ENCODE measurements around the gene PARP14. TPM values are rescaled to one million over a fixed set of nuclear protein-coding genes. Genes with fewer than 3 reads are reported as not detected.

The PARP14 gene
- total and polyA plus RNA-seq, 3 experiments from 2014 or later = 16.6 to 44.8 (median 41.3) TPM

- H3K36me3 Mint-ChIP-seq = peaks cover 4 to 59% (median 20%) of the 10 kb centered on the region in 3 donors
- DNase-seq = no peak
- no peak overlapping the region for H3K4me3 Mint-ChIP-seq
- H3K4me1 ChIP-seq (ENCODE audit: insufficient read depth, low read length) = no peaks in the 10 kb centered on the region
- H3K4me3 ChIP-seq (ENCODE audit: low read length) = no peak overlapping the region
- CTCF ChIA-PET = no interaction called here
- no peaks in the 10 kb centered on the region for H3K9me3 Mint-ChIP-seq
- peaks cover 0 to 1% (median 0%) of the 10 kb centered on the region in 3 donors for H3K4me1 Mint-ChIP-seq
- H3K9me3 ChIP-seq (ENCODE audit: low read length) = no peaks in the 10 kb centered on the region
- H3K27ac Mint-ChIP-seq = peak overlapping the region in 2 of 8 donors; percentile 33 to 38
- POLR2A ChIA-PET = no interaction called here
- H3K36me3 ChIP-seq (ENCODE audit: insufficient read depth, low read length) = no peaks in the 10 kb centered on the region
- no peaks in the 10 kb centered on the region for H3K27me3 ChIP-seq (ENCODE audit: insufficient read depth, low read length, poor library complexity, severe bottlenecking)
- peaks cover 0 to 2% of the 10 kb centered on the region in 2 donors for H3K27me3 Mint-ChIP-seq
- no peak overlapping the region for H3K27ac ChIP-seq (ENCODE audit: low read depth, low read length)
Measured at GRCh38 chr3:122767540-122768372, 87.1 kb downstream of the PARP14 start.

DNA sequence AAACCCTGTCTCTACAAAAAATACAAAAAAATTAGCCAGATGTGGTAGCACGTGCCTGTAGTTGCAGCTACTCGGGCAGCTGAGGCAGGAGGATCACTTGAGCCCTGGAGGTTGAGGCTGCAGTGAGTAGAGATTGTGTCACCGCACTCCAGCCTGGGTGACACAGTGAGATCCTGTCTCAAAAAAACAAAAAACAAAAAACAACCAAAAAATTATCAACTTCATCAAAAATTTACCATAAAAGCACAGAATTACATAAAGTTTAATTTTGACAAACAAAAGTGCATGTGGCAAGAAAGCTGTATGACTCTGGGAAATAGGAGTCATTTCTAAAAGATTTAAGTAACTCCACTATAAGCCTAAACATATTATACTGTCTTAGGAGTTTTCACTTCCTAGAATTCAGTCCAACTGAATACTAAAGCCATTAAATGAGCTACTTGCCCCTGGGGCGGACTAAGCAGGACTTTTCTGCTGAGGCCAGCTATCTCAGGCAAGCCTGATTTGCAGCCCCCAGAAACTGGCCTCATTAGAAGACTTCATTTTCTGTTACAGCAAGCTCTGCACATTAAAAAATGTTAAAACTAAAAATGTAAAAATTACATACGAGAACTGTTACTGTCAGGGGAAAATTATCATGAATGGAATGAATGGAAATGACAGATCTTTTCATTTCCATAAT, 90.0 kb downstream of the PARP14 start:
- CTCF ChIA-PET = no interaction called here
- H3K27ac ChIP-seq (ENCODE audit: low read depth, low read length) = no peak overlapping the region
- H3K36me3 ChIP-seq (ENCODE audit: insufficient read depth, low read length) = no peaks in the 10 kb centered on the region
- peaks cover 4 to 57% (median 17%) of the 10 kb centered on the region in 3 donors for H3K36me3 Mint-ChIP-seq
- POLR2A ChIA-PET = no interaction called here
- H3K4me3 ChIP-seq (ENCODE audit: low read length) = no peak overlapping the region
- no peaks in the 10 kb centered on the region for H3K27me3 ChIP-seq (ENCODE audit: insufficient read depth, low read length, poor library complexity, severe bottlenecking)
- no peak overlapping the region for H3K4me3 Mint-ChIP-seq
- peak overlapping the region in 1 of 8 donors; percentile 43 for H3K27ac Mint-ChIP-seq
- no peaks in the 10 kb centered on the region for H3K4me1 ChIP-seq (ENCODE audit: insufficient read depth, low read length)
- no peaks in the 10 kb centered on the region for H3K9me3 Mint-ChIP-seq
- peaks cover 0 to 2% of the 10 kb centered on the region in 2 donors for H3K27me3 Mint-ChIP-seq
- DNase-seq = no peak
- no peaks in the 10 kb centered on the region for H3K9me3 ChIP-seq (ENCODE audit: low read length)
- no peaks in the 10 kb centered on the region for H3K4me1 Mint-ChIP-seq

GRCh38 chr3:122772827-122773226, 92.2 kb downstream of the PARP14 start:
- DNase-seq = no peak
- Mint-ChIP-seq H3K27me3 (peaks cover 0 to 2% of the 10 kb centered on the region in 2 donors), H3K4me3 (no peak overlapping the region), H3K36me3 (peaks cover 4 to 50% (median 15%) of the 10 kb centered on the region in 3 donors), H3K27ac (no peak overlapping the region), H3K9me3 (no peaks in the 10 kb centered on the region), H3K4me1 (no peaks in the 10 kb centered on the region)
- ChIA-PET POLR2A (interaction anchor here (0.6 kb wide), 1 partner anchor 220 kb away, joined by 4 read pairs; no protein-coding TSS in a partner anchor), CTCF (no interaction called here)
- no peak overlapping the region for H3K4me3 ChIP-seq (ENCODE audit: low read length)
- no peak overlapping the region for H3K27ac ChIP-seq (ENCODE audit: low read depth, low read length)
- no peaks in the 10 kb centered on the region for H3K27me3 ChIP-seq (ENCODE audit: insufficient read depth, low read length, poor library complexity, severe bottlenecking)
- no peaks in the 10 kb centered on the region for H3K36me3 ChIP-seq (ENCODE audit: insufficient read depth, low read length)
- H3K9me3 ChIP-seq (ENCODE audit: low read length) = no peaks in the 10 kb centered on the region
- H3K4me1 ChIP-seq (ENCODE audit: insufficient read depth, low read length) = no peaks in the 10 kb centered on the region

- peaks cover 4 to 42% (median 14%) of the 10 kb centered on the region in 3 donors for H3K36me3 Mint-ChIP-seq
- Histone ChIP-seq H3K4me1 (ENCODE audit: insufficient read depth, low read length) (no peaks in the 10 kb centered on the region), H3K9me3 (ENCODE audit: low read length) (no peaks in the 10 kb centered on the region), H3K36me3 (ENCODE audit: insufficient read depth, low read length) (no peaks in the 10 kb centered on the region), H3K27ac (ENCODE audit: low read depth, low read length) (no peak overlapping the region), H3K27me3 (ENCODE audit: insufficient read depth, low read length, poor library complexity, severe bottlenecking) (no peaks in the 10 kb centered on the region), H3K4me3 (ENCODE audit: low read length) (no peak overlapping the region)
- ChIA-PET CTCF (no interaction called here), POLR2A (no interaction called here)
- H3K4me1 Mint-ChIP-seq = no peaks in the 10 kb centered on the region
- no peaks in the 10 kb centered on the region for H3K9me3 Mint-ChIP-seq
- peaks cover 0 to 2% of the 10 kb centered on the region in 2 donors for H3K27me3 Mint-ChIP-seq
- no peak overlapping the region for H3K4me3 Mint-ChIP-seq
- H3K27ac Mint-ChIP-seq = peak overlapping the region in 1 of 8 donors; percentile 14
- DNase-seq = no peak
Measured at GRCh38 chr3:122773944-122774509, 93.4 kb downstream of the PARP14 start.

DNA sequence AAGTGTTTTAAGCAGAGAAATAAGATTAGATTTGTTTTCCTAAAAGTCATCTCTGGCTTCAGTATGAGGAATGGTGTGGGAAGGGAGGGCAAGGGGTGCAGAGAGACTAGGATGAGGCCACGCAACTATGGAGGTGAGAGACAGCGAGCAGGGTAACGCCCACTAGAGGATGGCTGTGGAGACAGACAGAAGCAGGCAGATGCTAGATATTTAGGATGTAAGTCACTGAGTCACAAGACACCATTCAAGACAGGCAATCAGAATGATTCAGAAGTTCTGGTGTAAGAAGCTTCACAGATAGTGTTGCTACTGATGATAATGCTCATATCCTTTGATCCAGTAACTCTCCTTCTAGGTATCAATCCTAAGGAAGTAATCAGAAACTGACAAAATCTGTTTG, 93.9 kb downstream of the PARP14 start:
- Histone ChIP-seq H3K4me3 (ENCODE audit: low read length) (no peak overlapping the region), H3K9me3 (ENCODE audit: low read length) (no peaks in the 10 kb centered on the region), H3K27me3 (ENCODE audit: insufficient read depth, low read length, poor library complexity, severe bottlenecking) (no peaks in the 10 kb centered on the region), H3K4me1 (ENCODE audit: insufficient read depth, low read length) (no peaks in the 10 kb centered on the region), H3K36me3 (ENCODE audit: insufficient read depth, low read length) (no peaks in the 10 kb centered on the region), H3K27ac (ENCODE audit: low read depth, low read length) (no peak overlapping the region)
- H3K9me3 Mint-ChIP-seq = no peaks in the 10 kb centered on the region
- no peak overlapping the region for H3K4me3 Mint-ChIP-seq
- no peaks in the 10 kb centered on the region for H3K4me1 Mint-ChIP-seq
- ChIA-PET POLR2A (no interaction called here), CTCF (no interaction called here)
- no peak overlapping the region for H3K27ac Mint-ChIP-seq
- peaks cover 0 to 2% of the 10 kb centered on the region in 2 donors for H3K27me3 Mint-ChIP-seq
- DNase-seq = no peak
- peaks cover 4 to 37% (median 12%) of the 10 kb centered on the region in 3 donors for H3K36me3 Mint-ChIP-seq

GRCh38 chr3:122776675-122777468, 96.2 kb downstream of the PARP14 start:
- H3K4me1 Mint-ChIP-seq = no peaks in the 10 kb centered on the region
- no peaks in the 10 kb centered on the region for H3K36me3 ChIP-seq (ENCODE audit: insufficient read depth, low read length)
- ChIA-PET CTCF (interaction anchor here (1.0 kb wide), 1 partner anchor 17 kb away, joined by 3 read pairs; the partner anchor contains the start of gene HSPBAP1), POLR2A (no interaction called here)
- H3K27ac ChIP-seq (ENCODE audit: low read depth, low read length) = no peak overlapping the region
- H3K27me3 ChIP-seq (ENCODE audit: insufficient read depth, low read length, poor library complexity, severe bottlenecking) = no peaks in the 10 kb centered on the region
- no peaks in the 10 kb centered on the region for H3K4me1 ChIP-seq (ENCODE audit: insufficient read depth, low read length)
- no peaks in the 10 kb centered on the region for H3K9me3 ChIP-seq (ENCODE audit: low read length)
- H3K36me3 Mint-ChIP-seq = peaks cover 4 to 26% (median 8%) of the 10 kb centered on the region in 3 donors
- no peak overlapping the region for H3K4me3 ChIP-seq (ENCODE audit: low read length)
- peak overlapping the region in 1 of 8 donors; percentile 1 for H3K27ac Mint-ChIP-seq
- no peak for DNase-seq
- no peak overlapping the region for H3K4me3 Mint-ChIP-seq
- H3K27me3 Mint-ChIP-seq = no peaks in the 10 kb centered on the region
- H3K9me3 Mint-ChIP-seq = no peaks in the 10 kb centered on the region

- Histone ChIP-seq H3K9me3 (ENCODE audit: low read length) (no peaks in the 10 kb centered on the region), H3K36me3 (ENCODE audit: insufficient read depth, low read length) (no peaks in the 10 kb centered on the region), H3K27me3 (ENCODE audit: insufficient read depth, low read length, poor library complexity, severe bottlenecking) (no peaks in the 10 kb centered on the region), H3K4me3 (ENCODE audit: low read length) (no peak overlapping the region), H3K27ac (ENCODE audit: low read depth, low read length) (no peak overlapping the region), H3K4me1 (ENCODE audit: insufficient read depth, low read length) (no peaks in the 10 kb centered on the region)
- no peaks in the 10 kb centered on the region for H3K9me3 Mint-ChIP-seq
- POLR2A ChIA-PET = no interaction called here
- DNase-seq = no peak
- no peak overlapping the region for H3K27ac Mint-ChIP-seq
- no peaks in the 10 kb centered on the region for H3K27me3 Mint-ChIP-seq
- H3K4me1 Mint-ChIP-seq = no peaks in the 10 kb centered on the region
- H3K36me3 Mint-ChIP-seq = peaks cover 4 to 26% (median 8%) of the 10 kb centered on the region in 3 donors
- CTCF ChIA-PET = no interaction called here
- H3K4me3 Mint-ChIP-seq = no peak overlapping the region
Measured at GRCh38 chr3:122777563-122777962, 96.9 kb downstream of the PARP14 start.

Data from CD8-positive, alpha-beta memory T cell (primary cell).